GM12878 (cell line): ENCODE results near the gene ZNF133. TPM values are rescaled to one million over a fixed set of nuclear protein-coding genes. Genes with fewer than 3 reads are reported as not detected.

Source experiments
- ATAC-seq: fragments of 200-7000 bp; cut with Tn5 transposase; 3 replicates; pipeline ENCODE4 v1.9.1; 2020; ENCODE audit warnings: mild to moderate bottlenecking, moderate library complexity
- BruUV-seq: library from RNA; stranded (reverse); fragments of 400-500 nt; replicated peaks from 2 replicates; lab custom pipeline; 2021; lab: Mats Ljungman, UMichigan
- CTCF ChIA-PET: fragments of 300-600 bp; sonication (Branson Sonifier 250); formaldehyde crosslinking; extraction: SDS; loops from one replicate; lab custom pipeline; 2021; ENCODE audit warnings: inconsistent platforms; lab: Yijun Ruan, JAX
- POLR2A ChIA-PET: fragments of 350-600 bp; formaldehyde crosslinking; extraction: SDS; loops from one replicate; lab custom pipeline; 2021; ENCODE audit warnings: inconsistent platforms; lab: Charles Lee
- RAD21 ChIA-PET: fragments of 300-600 bp; sonication (Branson Sonifier 250); formaldehyde crosslinking; loops from one replicate; lab custom pipeline; 2023; ENCODE audit warnings: antibody characterized with exemption; ENCODE audit not compliant: unreplicated experiment; lab: Charles Lee
- SMC1A ChIA-PET: fragments of 300-600 bp; sonication (Branson Sonifier 250); formaldehyde crosslinking; loops from one replicate; lab custom pipeline; 2023; ENCODE audit not compliant: unreplicated experiment, uncharacterized antibody; lab: Charles Lee
- DNase-seq: peaks from one replicate; pipeline ENCODE4 v3.0.0-alpha.2; 2011; ENCODE audit warnings: low read depth, low spot score
- FAIRE-seq: peaks from 3 replicates; lab custom pipeline; 2011; peaks lifted over from hg19 to GRCh38; lab: Jason Lieb, UNC
- H2AFZ ChIP-seq: 2 replicates; pipeline ENCODE4 v1.6.0; 2011; ENCODE audit warnings: low read depth, low read length, control low read depth; ENCODE audit not compliant: control insufficient read depth
- H3K27ac ChIP-seq: 2 replicates; pipeline ENCODE4 v1.5.1; 2011; ENCODE audit warnings: control low read depth; ENCODE audit not compliant: control insufficient read depth, insufficient read depth
- H3K27me3 ChIP-seq, 2 experiments: replicated peaks in 1 of 2; 2 replicates each; pipeline versions ENCODE4 v1.6.0 to v1.6.1; 2011; ENCODE audit warnings: low read length in 1 of 2; ENCODE audit not compliant: control insufficient read depth in 2 of 2, insufficient read depth in 2 of 2
- H3K36me3 ChIP-seq, 2 experiments: 2 replicates each; pipeline ENCODE4 v1.5.1; 2011; ENCODE audit warnings: low read length in 1 of 2; ENCODE audit not compliant: control insufficient read depth in 2 of 2, insufficient read depth in 2 of 2
- H3K4me1 ChIP-seq: 2 replicates; pipeline ENCODE4 v1.6.1; 2011; ENCODE audit warnings: mild to moderate bottlenecking, low read length, moderate library complexity, mixed read lengths; ENCODE audit not compliant: control insufficient read depth, insufficient read depth
- H3K4me2 ChIP-seq: 2 replicates; pipeline ENCODE4 v1.6.0; 2011; ENCODE audit warnings: control low read depth; ENCODE audit not compliant: control insufficient read depth, insufficient read depth
- H3K4me3 ChIP-seq: fragments of 200-600 bp; sonication (generic); 2 replicates; pipeline ENCODE4 v1.5.1; 2016
- H3K79me2 ChIP-seq: 2 replicates; pipeline ENCODE4 v1.6.0; 2011; ENCODE audit warnings: low read length; ENCODE audit not compliant: control insufficient read depth, insufficient read depth
- H3K9ac ChIP-seq: 2 replicates; pipeline ENCODE4 v1.8.0; 2011; ENCODE audit warnings: low read length, control low read depth, mixed read lengths; ENCODE audit not compliant: control insufficient read depth, insufficient read depth
- H3K9me3 ChIP-seq: replicated peaks from 3 replicates; pipeline ENCODE4 v1.5.1; 2011; ENCODE audit warnings: mild to moderate bottlenecking, low read length; ENCODE audit not compliant: control insufficient read depth, insufficient read depth
- H4K20me1 ChIP-seq: 2 replicates; pipeline ENCODE4 v1.6.0; 2011; ENCODE audit not compliant: control insufficient read depth, insufficient read depth
- ATF7 ChIP-seq: fragments of 450-650 bp; IDR thresholded peaks from 2 replicates; pipeline ENCODE4 v1.6.1; 2016; ENCODE audit warnings: low read depth, mild to moderate bottlenecking
- CBFB ChIP-seq: IDR thresholded peaks from 2 replicates; pipeline ENCODE4 v1.6.1; 2016; ENCODE audit warnings: antibody characterized with exemption, low read depth
- CHD2 ChIP-seq: IDR thresholded peaks from 2 replicates; pipeline ENCODE4 v1.6.1; 2011; ENCODE audit warnings: low read depth, low read length, improper control_type of control experiment, borderline replicate concordance
- ELK1 ChIP-seq: IDR thresholded peaks from 2 replicates; pipeline ENCODE4 v1.6.1; 2012; ENCODE audit warnings: low read depth, low read length, improper control_type of control experiment
- JUNB ChIP-seq: IDR thresholded peaks from 2 replicates; pipeline ENCODE4 v1.6.1; 2016; ENCODE audit warnings: antibody characterized with exemption, mild to moderate bottlenecking
- LARP7 ChIP-seq: fragments of 450-650 bp; IDR thresholded peaks from 2 replicates; pipeline ENCODE4 v1.6.1; 2017; ENCODE audit warnings: mild to moderate bottlenecking
- MXI1 ChIP-seq: fragments of 150-350 bp; IDR thresholded peaks from 2 replicates; pipeline ENCODE4 v1.6.1; 2011; ENCODE audit warnings: low read depth, mild to moderate bottlenecking, inconsistent platforms, low read length, improper control_type of control experiment
- NR2C2 ChIP-seq: IDR thresholded peaks from 2 replicates; pipeline ENCODE4 v1.6.1; 2011; ENCODE audit warnings: borderline replicate concordance, low read depth; ENCODE audit not compliant: control insufficient read depth, insufficient read length
- PKNOX1 ChIP-seq: fragments of 450-650 bp; IDR thresholded peaks from 2 replicates; pipeline ENCODE4 v1.6.1; 2016; ENCODE audit warnings: mild to moderate bottlenecking
- RBBP5 ChIP-seq: fragments of 200-600 bp; sonication (generic); conservative IDR thresholded peaks from 2 replicates; pipeline ENCODE4 v1.6.1; 2016
- SMAD5 ChIP-seq: IDR thresholded peaks from 2 replicates; pipeline ENCODE4 v1.6.1; 2016; ENCODE audit warnings: antibody characterized with exemption, low read depth
- SPI1 ChIP-seq: IDR thresholded peaks from 2 replicates; pipeline ENCODE4 v1.6.1; 2011; ENCODE audit warnings: low read depth, mild to moderate bottlenecking, low read length, moderate library complexity, borderline replicate concordance; ENCODE audit not compliant: insufficient read depth
- WGBS: methylation state at CpG from one replicate; pipeline ENCODE4 v1.1.6; 2016; ENCODE audit warnings: low lambda C conversion rate; ENCODE audit not compliant: insufficient replicate concordance, insufficient coverage; ENCODE audit errors: missing lambda C conversion rate; 5-methylcytosine and 5-hydroxymethylcytosine counted together
- in situ Hi-C: fragments of 300-500 bp; cut with MboI; formaldehyde crosslinking; loops from 9 replicates; pipeline ENCODE4 v1.14.3; 2018; ENCODE audit warnings: mixed read lengths
- intact Hi-C: fragments of 100-400 bp; cut with micrococcal nuclease; formaldehyde crosslinking; loops from one replicate; pipeline ENCODE4 v1.14.2; 2022; ENCODE audit not compliant: unreplicated experiment
- polyA plus RNA-seq, 11 experiments: library from polyadenylated mRNA; depleted of rRNA in 4 of 11; unstranded in 6 of 11; stranded (reverse) in 5 of 11; fragments of >200 nt; fragmentation: Nextera tagmentation in 4 of 11; fragmentation: Illumina TruSeq in 1 of 11; extraction: Ambion mirVana in 4 of 11; extraction: Trizol in 1 of 11; gene quantifications; 1 replicate in 1 of 11; 2 replicates in 10 of 11; pipeline versions ENCODE4 v1.2.1 to v1.2.3, GENCODE V29; 2011 to 2016; ENCODE audit warnings: inconsistent platforms in 2 of 11, missing spikeins in 2 of 11, low read depth in 1 of 11
- total RNA-seq, 4 experiments: library from RNA; depleted of rRNA in 3 of 4; stranded (reverse); fragments of >200 nt in 3 of 4; fragmentation: Illumina TruSeq in 1 of 4; extraction: Trizol in 1 of 4; gene quantifications; 2 replicates each; pipeline versions ENCODE4 v1.2.1 to v1.2.3, GENCODE V29; 2013 to 2021

ZNF133 gene
- total and polyA plus RNA-seq, 10 of the 15 experiments (the other 5 are each of a cell fraction or from before 2014, with no cell fraction given) = 2.0 to 9.3 (median 7.3) TPM

GRCh38 chr20:18284805-18285533 is 3.4 kb upstream of the ZNF133 start:
- intact Hi-C loops = loop anchor here (10.0 kb wide), 2 partner anchors 150 to 280 kb away; partner anchors contain the start of genes KAT14 and PET117
- TF ChIP-seq NR2C2 = no peak
- TF ChIP-seq SPI1 = peak; percentile 35; the same call in 1 of the 2 replicates
- TF ChIP-seq, all 136 proteins: peak for 1
- ChIA-PET SMC1A (interaction anchor here (1.0 to 1.3 kb wide), 2 partner anchors 9 to 147 kb away, joined by 3 read pairs; partner anchors contain the start of genes KAT14 and PET117), CTCF (interaction anchor here (1.0 to 1.3 kb wide), 2 partner anchors 9 to 780 kb away, joined by 5 to 6 read pairs; no protein-coding TSS in a partner anchor), POLR2A (no interaction called here), RAD21 (no interaction called here)
- in situ Hi-C loops = no loop called here
- no peaks in the 10 kb centered on the region for H3K36me3 ChIP-seq
- WGBS = 54% methylated on average over 3 of the region's 3 CpGs
- no peak overlapping the region for H3K9ac ChIP-seq
- peaks cover 15% of the 10 kb centered on the region for H3K4me1 ChIP-seq
- H3K27ac ChIP-seq = no peak overlapping the region
- H3K9me3 ChIP-seq = peaks cover 4% of the 10 kb centered on the region; the same call in 2 of the 3 replicates
- peaks cover 11% of the 10 kb centered on the region for H3K79me2 ChIP-seq
- no peak overlapping the region for H2AFZ ChIP-seq
- FAIRE-seq = no peak
- no peak overlapping the region for H3K4me2 ChIP-seq
- no peak for ATAC-seq
- H4K20me1 ChIP-seq = no peaks in the 10 kb centered on the region
- no peaks in the 10 kb centered on the region; a peak in 1 of 4 replicates for H3K27me3 ChIP-seq
- no peak overlapping the region for H3K4me3 ChIP-seq
- no TSS peak for BruUV-seq
- DNase-seq = no peak

DNA sequence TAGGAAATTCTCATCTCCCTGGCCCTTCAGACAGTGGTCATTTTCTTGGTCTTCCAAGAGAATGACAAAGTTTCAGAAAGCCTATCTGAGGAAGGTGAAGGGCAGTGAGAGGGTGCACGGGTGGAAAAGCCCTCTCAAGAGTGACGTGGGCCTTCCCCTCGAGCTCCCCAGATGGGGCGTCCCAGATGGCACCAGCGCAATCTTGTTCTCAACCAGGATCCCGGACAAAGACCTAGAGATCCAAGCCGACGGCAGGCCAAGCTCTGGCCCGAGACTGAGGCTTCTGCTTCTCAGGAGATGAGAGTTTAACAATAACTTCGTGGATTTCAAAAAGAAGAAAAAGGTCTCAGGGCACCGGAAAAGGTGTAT is 797 bp upstream of the ZNF133 start:
- Histone ChIP-seq H2AFZ (peak overlapping the region; percentile 100), H3K4me3 (peak overlapping the region; percentile 92), H3K27ac (peak overlapping the region; percentile 94), H3K9ac (peak overlapping the region; percentile 86), H3K4me1 (peaks cover 12% of the 10 kb centered on the region), H3K36me3 (peaks cover 0 to 5% of the 10 kb centered on the region in 2 experiments; a peak in 1 of 4 replicates), H3K9me3 (peaks cover 4% of the 10 kb centered on the region; the same call in 2 of the 3 replicates), H3K27me3 (no peaks in the 10 kb centered on the region), H3K79me2 (peaks cover 11% of the 10 kb centered on the region), H4K20me1 (no peaks in the 10 kb centered on the region), H3K4me2 (peak overlapping the region; percentile 96)
- in situ Hi-C loops (no loop called here), intact Hi-C loops (loop anchor here (10.0 kb wide), 2 partner anchors 153 to 283 kb away; partner anchors contain the start of genes KAT14 and PET117)
- ATAC-seq (no peak), FAIRE-seq (no peak), DNase-seq (no peak)
- TSS peak; percentile 99 for BruUV-seq
- WGBS = 4% methylated on average over 11 of the region's 11 CpGs
- RAD21 ChIA-PET = interaction anchor here (0.9 to 1.4 kb wide), 4 partner anchors 125 to 605 kb away, joined by 3 to 8 read pairs (median 4); partner anchors contain the start of genes RRBP1 and SEC23B
- SMC1A ChIA-PET = interaction anchor here (1.6 to 2.0 kb wide), 2 partner anchors 8 to 11 kb away, joined by 5 read pairs; no protein-coding TSS in a partner anchor
- CTCF ChIA-PET = interaction anchor here (0.6 to 2.3 kb wide), 7 partner anchors 10 to 782 kb away, joined by 3 to 14 read pairs (median 3); no protein-coding TSS in a partner anchor
- POLR2A ChIA-PET = interaction anchor here (0.7 to 1.4 kb wide), 4 partner anchors 150 to 292 kb away, joined by 3 to 8 read pairs (median 5); partner anchors contain the start of genes KAT14, PET117, RBBP9 and SEC23B
- no peak for TF ChIP-seq MXI1
- TF ChIP-seq CHD2 = no peak
- no peak for TF ChIP-seq ELK1
- no peak for TF ChIP-seq PKNOX1
- TF ChIP-seq ATF7 = no peak
- no peak for TF ChIP-seq CBFB
- no peak for TF ChIP-seq SMAD5
- no peak for TF ChIP-seq JUNB
- TF ChIP-seq RBBP5 = no peak
- no peak for TF ChIP-seq LARP7
